ENCODE data around the gene CCR2. TPM values are rescaled to one million over a fixed set of nuclear protein-coding genes. Genes with fewer than 3 reads are reported as not detected.

CCR2 gene
- total RNA-seq, 8 experiments from 2014 or later = 0.14 to 0.43 (median 0.23) TPM; not detected in 4

Other genes with a start within 250 kb of the CCR2 start
- under 1 TPM in 4 of 8 experiments, not detected in 4; 0.04 to 0.33 (median 0.07) TPM for gene CCR1, start 145.8 kb upstream of the CCR2 start, total RNA-seq
- under 1 TPM in 4 of 8 experiments, not detected in 4; 0.25 to 0.57 (median 0.36) TPM for gene CCR3, start 111.7 kb upstream of the CCR2 start, total RNA-seq
- under 1 TPM in 4 of 8 experiments, not detected in 4; 0.09 to 0.81 (median 0.40) TPM for gene CCR5, start 16.8 kb downstream of the CCR2 start, total RNA-seq
- under 1 TPM in 5 of 8 experiments, not detected in 3; 0.13 to 0.77 (median 0.50) TPM for gene CCRL2, start 53.1 kb downstream of the CCR2 start, total RNA-seq
- gene LTF, start 110.8 kb downstream of the CCR2 start, total RNA-seq = 1 to 10 TPM in 4 of 8 experiments, under 1 TPM in 2, not detected in 2; 0.04 to 8.1 (median 1.5) TPM
- under 1 TPM in 1 of 8 experiments, not detected in 7; 0.28 TPM for gene RTP3, start 143.9 kb downstream of the CCR2 start, total RNA-seq
- 1 to 10 TPM in 3 of 8 experiments, under 1 TPM in 5; 0.05 to 3.7 (median 0.60) TPM for gene LRRC2, start 212.2 kb downstream of the CCR2 start, total RNA-seq

Data from motor neuron (in vitro differentiated cells).